Measurements from ENCODE around the gene SPTBN1.

The SPTBN1 gene

DNA sequence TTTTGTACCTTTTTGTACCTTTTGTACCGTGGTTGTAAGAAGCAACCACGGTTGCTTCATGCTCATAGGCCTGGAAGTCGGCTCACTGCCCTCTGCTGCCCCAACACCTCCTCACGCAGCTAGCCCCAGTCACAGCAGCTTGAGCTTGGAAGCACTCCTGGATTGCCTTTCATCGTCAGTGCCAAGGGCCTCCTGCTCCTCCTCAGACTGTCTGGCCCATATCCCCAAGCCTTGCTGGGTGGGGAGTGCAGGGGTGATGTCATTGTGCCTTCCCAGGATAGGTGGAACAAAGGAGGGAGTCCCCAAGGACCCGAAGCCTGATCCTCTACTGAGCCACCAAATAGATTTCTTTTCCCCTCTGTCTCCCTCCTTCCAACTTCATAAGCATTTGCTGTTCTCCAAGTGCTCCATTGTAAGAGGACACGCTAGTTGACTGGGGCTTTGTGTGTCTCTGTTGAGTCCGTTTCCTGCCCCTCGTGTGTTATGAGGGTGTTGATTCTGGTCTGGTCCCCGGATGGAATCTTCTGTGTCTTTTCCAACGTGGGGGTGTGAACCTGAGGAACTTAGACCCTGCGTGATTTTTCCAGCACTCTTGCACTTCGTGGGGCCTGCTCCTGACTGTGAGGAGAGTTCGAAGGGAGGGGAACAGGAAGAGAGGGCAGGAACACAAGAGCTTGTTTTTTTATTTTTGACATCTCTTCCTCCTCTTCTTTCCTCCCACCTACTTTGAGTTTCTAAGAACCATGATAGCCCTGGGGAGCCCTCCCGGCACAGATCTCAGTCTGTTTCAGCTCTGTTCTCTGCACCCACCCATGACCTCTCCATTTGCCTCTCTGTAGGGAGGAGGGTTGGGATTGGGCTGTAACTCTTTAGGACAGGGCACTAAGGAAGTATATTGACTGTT is 140.1 kb downstream of the SPTBN1 start:
- DNase-seq: no peak

DNA sequence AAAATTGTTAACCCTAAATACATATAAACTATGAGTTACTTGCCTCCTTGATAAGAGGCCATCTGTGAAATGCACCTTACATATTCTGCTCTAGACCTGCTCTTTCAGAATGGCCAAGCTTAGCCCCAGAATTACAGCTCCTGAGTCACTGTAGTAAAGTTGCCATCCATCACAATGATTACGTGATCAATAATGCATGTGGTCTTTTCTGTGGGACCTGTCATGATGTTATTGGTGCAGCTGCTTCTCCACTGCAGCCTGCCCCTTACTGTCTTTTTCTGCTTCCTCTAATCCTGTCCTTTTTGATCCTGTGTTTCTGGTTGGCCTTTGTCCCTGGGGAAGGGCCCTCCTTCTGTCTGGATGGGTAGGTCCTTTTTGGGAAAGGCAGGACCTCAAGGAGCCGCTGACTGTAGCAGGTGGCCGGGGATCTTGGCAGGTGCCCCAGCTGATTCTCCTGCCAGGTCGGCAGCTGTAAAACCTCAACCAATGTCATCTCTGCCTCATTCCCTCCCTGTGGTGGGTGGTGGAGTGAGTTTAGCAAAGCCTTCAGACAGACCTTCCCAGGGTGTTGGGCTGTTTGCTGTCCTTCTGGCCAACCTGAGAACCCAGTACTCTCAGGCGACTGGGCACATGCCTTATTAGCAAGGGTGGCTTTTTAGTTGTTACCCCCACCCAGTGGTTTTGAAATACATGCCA is 141.2 kb downstream of the SPTBN1 start:
- no peak for DNase-seq

GRCh38 chr2:54598347-54599325 is 142.5 kb downstream of the SPTBN1 start:
- no peak for DNase-seq

DNA sequence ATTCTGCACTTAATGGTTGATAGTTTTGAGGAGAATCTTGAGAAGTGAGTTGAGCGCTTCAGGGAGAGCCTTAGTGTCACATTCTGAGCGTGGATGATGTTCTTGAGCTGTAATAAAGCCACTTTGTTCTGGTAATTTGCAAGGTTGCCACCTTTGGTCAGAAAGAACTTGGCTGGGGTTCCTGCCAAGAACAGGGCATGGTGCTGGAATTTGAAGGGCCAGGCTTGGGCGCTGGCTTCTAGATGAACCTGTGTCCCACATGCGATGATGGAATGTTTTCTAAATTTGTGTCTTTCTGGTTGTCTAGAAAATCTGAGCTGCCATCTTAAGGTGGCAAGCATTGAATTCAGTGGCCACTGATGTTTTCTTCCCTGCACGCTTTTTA is 143.2 kb downstream of the SPTBN1 start:
- DNase-seq: no peak

GRCh38 chr2:54599914-54600313 is 143.8 kb downstream of the SPTBN1 start:
- DNase-seq: no peak

GRCh38 chr2:54601339-54601738 is 145.2 kb downstream of the SPTBN1 start:
- no peak for DNase-seq

DNA sequence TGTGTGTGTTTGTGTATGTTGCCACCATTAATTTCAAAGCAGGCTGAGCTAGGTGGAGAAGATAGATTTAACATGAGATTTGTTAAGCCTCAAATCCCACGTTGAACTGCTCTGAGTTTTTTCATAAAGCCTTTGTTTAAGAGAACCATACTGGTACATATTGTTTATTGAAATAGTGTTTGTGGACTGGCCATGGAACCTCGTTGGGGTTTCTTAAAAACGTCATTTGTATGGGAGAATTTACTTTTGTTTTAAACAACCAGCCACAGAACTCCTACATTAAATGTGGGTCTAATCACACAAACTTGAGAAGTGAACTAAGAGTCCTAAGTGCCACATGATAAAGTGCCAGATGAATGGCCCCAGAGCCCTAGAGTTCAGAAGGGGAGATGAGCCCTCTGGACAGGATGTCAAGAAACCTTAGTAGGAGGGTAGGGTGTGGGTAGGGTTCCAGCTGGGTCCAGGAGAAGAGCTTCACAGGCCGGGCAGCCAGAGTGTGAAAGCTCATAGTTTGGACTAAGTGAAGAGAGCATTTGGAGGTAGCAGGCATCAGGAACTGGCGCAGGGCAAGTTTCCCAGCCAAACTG is 146.7 kb downstream of the SPTBN1 start:
- DNase-seq: no peak

GRCh38 chr2:54603357-54603756 is 147.2 kb downstream of the SPTBN1 start:
- DNase-seq: no peak

- DNase-seq: no peak
Measured at GRCh38 chr2:54603796-54604195, 147.7 kb downstream of the SPTBN1 start.

DNA sequence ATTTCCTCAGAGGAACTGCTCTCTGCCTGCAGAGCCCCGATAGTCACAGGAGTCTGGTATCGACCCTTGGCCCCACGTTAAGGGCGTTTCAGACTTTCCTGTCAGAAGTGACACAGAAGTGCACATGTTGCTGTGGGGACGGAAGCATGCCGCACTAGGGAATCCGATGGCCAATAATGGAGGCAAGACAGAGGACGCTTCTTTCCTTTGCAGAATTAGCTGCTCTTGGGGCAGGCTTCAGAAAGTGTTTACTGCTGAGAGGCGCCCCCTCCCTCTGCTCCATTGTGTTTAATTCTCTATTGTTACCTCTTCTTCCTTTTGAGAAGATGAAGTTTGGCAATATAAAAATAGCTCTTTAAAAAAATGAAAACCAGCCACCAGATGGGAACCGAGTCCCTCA is 148.7 kb downstream of the SPTBN1 start:
- peak; percentile 86 for DNase-seq

DNA sequence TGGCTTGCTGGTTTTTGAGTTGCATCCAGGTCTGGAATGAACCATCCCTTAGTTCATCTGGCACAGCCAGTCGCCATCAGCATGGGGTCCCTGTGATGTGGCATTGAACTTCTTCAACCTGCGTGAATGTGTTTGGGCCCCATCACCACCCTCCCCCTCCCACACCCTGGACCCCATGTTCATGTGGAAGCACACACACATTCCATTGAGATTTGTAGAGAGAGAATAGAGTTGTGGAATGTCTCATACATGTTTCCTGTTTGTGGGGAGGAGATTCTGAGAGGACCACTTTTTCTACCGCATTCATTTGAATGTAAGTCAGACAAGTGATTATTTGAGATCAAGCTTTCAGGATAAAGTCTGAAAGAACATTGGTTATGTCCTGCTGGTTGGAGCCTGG is 149.7 kb downstream of the SPTBN1 start:
- DNase-seq: no peak

GRCh38 chr2:54606393-54606958 is 150.3 kb downstream of the SPTBN1 start:
- no peak for DNase-seq

- no peak for DNase-seq
Measured at GRCh38 chr2:54608224-54608623, 152.1 kb downstream of the SPTBN1 start.

GRCh38 chr2:54609241-54609640 is 153.1 kb downstream of the SPTBN1 start:
- no peak for DNase-seq

DNA sequence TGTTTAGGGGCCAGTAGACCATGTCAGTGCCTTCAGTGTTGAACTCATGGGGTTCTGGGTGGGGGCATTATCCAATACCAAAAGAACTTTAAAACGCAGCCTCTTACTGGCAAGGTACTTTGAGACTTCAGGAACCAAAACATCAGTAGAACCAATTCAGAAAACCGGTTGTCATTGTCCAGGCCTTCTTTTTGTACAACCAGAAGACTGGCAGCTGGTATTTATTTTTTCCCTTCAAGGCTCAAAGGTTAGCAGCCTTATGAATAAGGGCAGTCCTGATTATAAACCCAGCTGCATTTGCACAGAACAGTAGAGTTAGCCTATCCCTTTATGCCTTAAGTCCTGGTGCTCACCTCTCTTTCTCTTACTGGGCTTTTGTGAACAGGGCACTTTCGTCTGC is 153.5 kb downstream of the SPTBN1 start:
- DNase-seq: no peak

DNA sequence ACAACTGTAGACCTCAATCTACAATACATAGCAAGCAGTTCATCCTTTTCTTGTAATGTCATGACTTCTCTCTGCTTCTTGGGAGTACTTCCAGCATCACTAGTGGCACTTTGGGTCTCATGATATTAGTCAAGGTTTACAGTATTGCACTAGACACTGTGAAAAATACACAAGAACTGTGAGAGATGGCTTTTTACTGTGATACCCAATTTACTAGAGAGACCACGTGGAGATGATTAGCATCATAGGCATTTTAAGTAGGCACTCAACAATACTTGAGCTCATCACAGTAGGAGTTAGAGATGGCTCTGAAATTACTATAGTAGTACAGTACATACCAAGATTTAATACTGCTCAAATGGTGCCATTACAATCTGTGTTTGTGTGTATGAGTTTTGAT is 154.6 kb downstream of the SPTBN1 start:
- no peak for DNase-seq

DNA sequence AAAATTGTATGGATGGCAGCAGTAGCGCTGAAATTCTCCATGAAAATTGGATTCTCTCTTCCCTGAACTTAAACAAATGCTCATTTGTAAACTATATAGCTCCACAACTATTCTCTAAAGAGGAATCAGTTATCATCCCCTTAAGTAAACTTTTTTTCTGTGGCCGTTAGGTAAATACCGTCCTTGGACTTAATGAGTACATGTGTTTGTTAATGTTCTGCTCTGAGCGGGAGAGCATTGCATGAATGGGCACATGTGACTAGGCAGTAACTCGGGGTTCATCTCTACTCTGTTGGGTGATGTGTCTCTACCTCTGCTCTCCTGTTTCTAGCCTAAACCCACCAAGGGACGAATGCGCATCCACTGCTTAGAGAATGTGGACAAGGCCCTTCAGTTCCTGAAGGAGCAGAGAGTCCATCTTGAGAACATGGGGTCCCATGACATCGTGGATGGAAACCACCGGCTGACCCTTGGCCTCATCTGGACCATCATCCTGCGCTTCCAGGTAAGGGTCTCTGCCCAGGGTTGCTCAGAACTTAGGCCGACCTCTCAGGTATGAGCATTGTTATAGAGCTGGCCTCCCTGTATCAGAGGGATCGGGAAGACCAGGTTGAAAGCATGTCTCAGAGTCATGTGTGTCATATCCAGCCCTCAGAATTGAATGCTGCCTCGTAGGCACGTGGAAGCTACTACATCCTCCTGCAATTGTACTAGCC is 155.9 kb downstream of the SPTBN1 start:
- no peak for DNase-seq

GRCh38 chr2:54613386-54613785 is 157.3 kb downstream of the SPTBN1 start:
- DNase-seq: no peak

DNA sequence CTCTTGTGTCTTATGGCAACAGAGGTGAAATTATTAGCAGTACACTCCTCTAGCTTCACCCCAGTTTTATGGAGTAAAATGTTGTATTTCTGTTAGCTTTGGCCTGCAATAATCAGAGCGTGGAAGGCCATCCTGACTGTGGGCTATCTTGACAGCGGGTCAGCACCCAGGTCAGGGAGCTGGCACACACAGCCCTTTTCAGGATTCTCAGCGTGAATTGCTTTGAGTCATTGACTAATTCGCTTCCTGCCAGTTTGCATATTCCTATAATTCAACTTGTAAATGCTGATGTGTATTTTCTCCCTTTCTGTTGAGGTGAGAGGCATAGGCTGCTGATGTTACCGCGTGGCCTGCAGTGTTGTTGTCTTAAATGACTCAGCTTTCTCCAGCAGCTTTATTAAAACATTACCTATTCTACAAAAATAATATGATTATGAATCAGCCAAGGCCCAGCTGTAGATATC is 157.7 kb downstream of the SPTBN1 start:
- no peak for DNase-seq

DNA sequence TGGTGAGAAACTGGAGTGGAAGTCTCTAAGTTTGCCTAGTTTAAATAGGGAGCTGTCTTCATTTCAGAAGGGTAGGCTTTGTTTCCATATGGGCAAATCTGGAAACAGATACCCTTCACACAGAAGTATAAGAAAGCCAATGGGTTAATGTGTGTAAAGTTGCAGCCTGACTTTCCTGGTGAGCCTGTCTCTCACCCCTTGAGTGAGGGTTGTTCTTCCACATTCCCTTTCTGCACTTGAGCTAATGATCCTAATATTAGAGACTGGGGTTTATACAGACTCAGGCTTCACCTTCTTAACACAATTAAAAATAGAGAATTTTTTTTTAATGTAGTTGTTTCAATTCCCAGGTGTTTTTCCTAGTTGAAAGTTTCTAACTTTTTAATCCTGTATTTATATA is 158.7 kb downstream of the SPTBN1 start:
- no peak for DNase-seq

DNA sequence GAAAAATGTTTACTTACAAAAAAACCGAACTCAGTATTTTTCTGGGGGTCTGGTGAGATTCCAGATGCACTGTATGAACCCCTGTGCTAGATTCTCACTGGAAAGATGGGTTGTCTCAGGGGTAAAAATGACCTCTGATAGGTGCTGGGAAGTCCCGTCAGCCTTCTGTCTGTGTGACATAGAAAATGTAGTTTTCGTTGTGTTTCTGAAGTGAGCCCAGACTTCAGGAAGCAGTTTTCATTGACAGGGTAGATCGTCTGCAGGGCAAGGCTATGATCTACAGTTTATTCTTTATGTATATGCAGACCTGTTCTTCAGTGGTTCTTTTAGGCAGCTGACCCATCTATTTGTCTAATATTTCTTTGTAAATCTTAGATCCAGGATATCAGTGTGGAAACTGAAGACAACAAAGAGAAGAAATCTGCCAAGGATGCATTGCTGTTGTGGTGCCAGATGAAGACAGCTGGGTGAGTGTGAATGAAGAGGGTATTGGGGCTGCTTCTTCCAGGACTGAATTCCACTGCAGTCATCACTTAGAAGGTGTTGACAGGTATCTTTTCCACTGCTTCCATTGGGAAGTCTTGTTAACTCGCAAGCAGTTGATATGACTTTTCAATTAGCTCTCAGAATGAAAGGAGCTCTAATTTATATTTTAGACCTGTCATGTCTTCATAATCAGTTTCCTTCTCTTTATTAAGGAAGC is 159.9 kb downstream of the SPTBN1 start:
- no peak for DNase-seq
